H9 (cell line): ENCODE data around the gene CLECL1. TPM values are rescaled to one million over a fixed set of nuclear protein-coding genes. Genes with fewer than 3 reads are reported as not detected.

Source experiments
- DNase-seq: peaks from one replicate; pipeline ENCODE4 v3.0.0-alpha.2; 2017
- H2AFZ ChIP-seq: one replicate; pipeline ENCODE4 v1.6.1; 2013; ENCODE audit warnings: mild to moderate bottlenecking, low read length, control low read depth, moderate library complexity
- H2AK5ac ChIP-seq: 2 replicates; pipeline ENCODE4 v1.6.1; 2013; ENCODE audit warnings: low read length, control low read depth, mixed read lengths; ENCODE audit not compliant: insufficient read length
- H2BK120ac ChIP-seq: one replicate; pipeline ENCODE4 v1.6.1; 2013; ENCODE audit warnings: low read depth, mild to moderate bottlenecking, low read length, control low read depth, inconsistent platforms; ENCODE audit not compliant: poor library complexity, severe bottlenecking
- H2BK12ac ChIP-seq: 2 replicates; pipeline ENCODE4 v1.6.1; 2013; ENCODE audit warnings: low read length, control low read depth, mixed read lengths, low read depth; ENCODE audit not compliant: insufficient read length
- H2BK15ac ChIP-seq: 2 replicates; pipeline ENCODE4 v1.6.1; 2013; ENCODE audit warnings: low read depth, low read length, control low read depth
- H2BK20ac ChIP-seq: one replicate; pipeline ENCODE4 v1.6.1; 2013; ENCODE audit warnings: low read depth, mild to moderate bottlenecking, low read length, control low read depth, inconsistent platforms; ENCODE audit not compliant: poor library complexity, severe bottlenecking
- H2BK5ac ChIP-seq: 2 replicates; pipeline ENCODE4 v1.6.1; 2013; ENCODE audit warnings: low read length, control low read depth, mixed read lengths; ENCODE audit not compliant: insufficient read length
- H3K14ac ChIP-seq: 2 replicates; pipeline ENCODE4 v1.6.1; 2013; ENCODE audit warnings: low read length, control low read depth; ENCODE audit not compliant: insufficient read depth
- H3K18ac ChIP-seq: 2 replicates; pipeline ENCODE4 v1.6.1; 2013; ENCODE audit warnings: low read depth, mild to moderate bottlenecking, mixed read lengths, low read length, control low read depth; ENCODE audit not compliant: insufficient read length
- H3K23ac ChIP-seq: 2 replicates; pipeline ENCODE4 v1.6.1; 2013; ENCODE audit warnings: low read length, control low read depth, mixed read lengths, low read depth; ENCODE audit not compliant: insufficient read length
- H3K23me2 ChIP-seq: 2 replicates; pipeline ENCODE4 v1.6.1; 2013; ENCODE audit warnings: low read depth, mild to moderate bottlenecking, mixed read lengths, low read length, control low read depth; ENCODE audit not compliant: insufficient read length, poor library complexity, severe bottlenecking
- H3K27ac ChIP-seq: 2 replicates; pipeline ENCODE4 v1.5.1; 2013; ENCODE audit warnings: low read length, control low read depth, mixed read lengths, low read depth; ENCODE audit not compliant: insufficient read length
- H3K27me3 ChIP-seq: 2 replicates; pipeline ENCODE4 v1.6.1; 2013; ENCODE audit warnings: low read length, control low read depth, inconsistent platforms; ENCODE audit not compliant: insufficient read depth
- H3K4ac ChIP-seq: 2 replicates; pipeline ENCODE4 v1.6.1; 2013; ENCODE audit warnings: low read depth, mild to moderate bottlenecking, control low read depth, inconsistent platforms, low read length, moderate library complexity
- H3K4me1 ChIP-seq: 2 replicates; pipeline ENCODE4 v1.6.1; 2013; ENCODE audit warnings: low read length, control low read depth, inconsistent platforms; ENCODE audit not compliant: insufficient read depth
- H3K4me2 ChIP-seq: 2 replicates; pipeline ENCODE4 v1.6.1; 2013; ENCODE audit warnings: low read length, control low read depth, mixed read lengths; ENCODE audit not compliant: insufficient read length, insufficient read depth
- H3K56ac ChIP-seq: 2 replicates; pipeline ENCODE4 v1.6.1; 2013; ENCODE audit warnings: low read depth, mild to moderate bottlenecking, mixed read lengths, low read length, control low read depth; ENCODE audit not compliant: insufficient read length
- H3K79me1 ChIP-seq: 2 replicates; pipeline ENCODE4 v1.6.1; 2013; ENCODE audit warnings: low read depth, mild to moderate bottlenecking, moderate library complexity, low read length, control low read depth, inconsistent platforms; ENCODE audit not compliant: insufficient read depth, poor library complexity, severe bottlenecking
- H3K79me2 ChIP-seq: 2 replicates; pipeline ENCODE4 v1.6.1; 2013; ENCODE audit warnings: low read length, control low read depth, inconsistent platforms; ENCODE audit not compliant: insufficient read depth
- H3K9ac ChIP-seq: 2 replicates; pipeline ENCODE4 v1.6.1; 2013; ENCODE audit warnings: low read length, control low read depth, mixed read lengths; ENCODE audit not compliant: insufficient read length; ENCODE audit errors: extremely low read depth
- H3K9me3 ChIP-seq: one replicate; pipeline ENCODE4 v1.6.1; 2013; ENCODE audit warnings: low read depth, low read length, inconsistent platforms; ENCODE audit not compliant: control insufficient read depth
- H3T11ph ChIP-seq: one replicate; pipeline ENCODE4 v1.6.1; 2013; ENCODE audit warnings: mild to moderate bottlenecking, low read length, control low read depth, inconsistent platforms
- H4K20me1 ChIP-seq: one replicate; pipeline ENCODE4 v1.6.1; 2013; ENCODE audit not compliant: control insufficient read depth, insufficient read length, insufficient read depth
- H4K5ac ChIP-seq: 2 replicates; pipeline ENCODE4 v1.6.1; 2013; ENCODE audit warnings: low read depth, mild to moderate bottlenecking, mixed read lengths, low read length, control low read depth; ENCODE audit not compliant: insufficient read length
- H4K8ac ChIP-seq: replicated peaks from 2 replicates; pipeline ENCODE4 v1.6.1; 2013; ENCODE audit warnings: low read length, control low read depth, mixed read lengths, low read depth; ENCODE audit not compliant: insufficient read length
- H4K91ac ChIP-seq: 2 replicates; pipeline ENCODE4 v1.6.1; 2013; ENCODE audit warnings: low read depth, mild to moderate bottlenecking, moderate library complexity, mixed read lengths, low read length, control low read depth; ENCODE audit not compliant: insufficient read length
- H3K27ac Mint-ChIP-seq, 3 experiments: 2 replicates in 2 of 3; 3 replicates in 1 of 3; pipeline ENCODE4 v1.8.0; 2020 to 2021; ENCODE audit warnings: mixed read lengths in 3 of 3, mild to moderate bottlenecking in 1 of 3, moderate library complexity in 1 of 3
- H3K27me3 Mint-ChIP-seq: 2 replicates; pipeline ENCODE4 v1.8.0; 2021; ENCODE audit warnings: low read depth, mild to moderate bottlenecking, moderate library complexity, mixed read lengths
- H3K36me3 Mint-ChIP-seq, 3 experiments: 2 replicates in 2 of 3; 3 replicates in 1 of 3; pipeline ENCODE4 v1.8.0; 2020 to 2021; ENCODE audit warnings: low read depth in 3 of 3, mixed read lengths in 3 of 3; ENCODE audit not compliant: insufficient read depth in 1 of 3
- H3K4me1 Mint-ChIP-seq, 2 experiments: 2 replicates each; pipeline ENCODE4 v1.8.0; 2020; ENCODE audit warnings: mixed read lengths in 2 of 2
- H3K4me3 Mint-ChIP-seq, 2 experiments: 2 replicates in 1 of 2; 3 replicates in 1 of 2; pipeline ENCODE4 v1.8.0; 2020 to 2021; ENCODE audit warnings: mild to moderate bottlenecking in 2 of 2, mixed read lengths in 2 of 2, moderate library complexity in 1 of 2
- H3K9me3 Mint-ChIP-seq, 2 experiments: 2 replicates in 1 of 2; 3 replicates in 1 of 2; pipeline ENCODE4 v1.8.0; 2020; ENCODE audit warnings: mild to moderate bottlenecking in 2 of 2, mixed read lengths in 2 of 2, moderate library complexity in 1 of 2
- WGBS: extraction: QIAGEN DNeasy Blood & Tissue Kit; methylation state at CpG from one replicate; pipeline ENCODE4 v1.1.7; 2013; ENCODE audit warnings: missing lambda C conversion rate, low lambda C conversion rate, mixed read lengths; ENCODE audit not compliant: insufficient read length; ENCODE audit errors: extremely low coverage; 5-methylcytosine and 5-hydroxymethylcytosine counted together
- total RNA-seq: library from RNA; stranded (reverse); gene quantifications from 2 replicates; pipeline ENCODE4 v1.2.1, GENCODE V29; 2021
- TF ChIP-seq, protein P1 (sequence below): fragments of 200-600 bp; sonication (generic); conservative IDR thresholded peaks from 3 replicates; pipeline ENCODE4 v1.8.0; 2021; ENCODE audit warnings: antibody characterized with exemption, mild to moderate bottlenecking

The CLECL1 gene
- total RNA-seq, 1 experiment from 2014 or later: not detected

DNA sequence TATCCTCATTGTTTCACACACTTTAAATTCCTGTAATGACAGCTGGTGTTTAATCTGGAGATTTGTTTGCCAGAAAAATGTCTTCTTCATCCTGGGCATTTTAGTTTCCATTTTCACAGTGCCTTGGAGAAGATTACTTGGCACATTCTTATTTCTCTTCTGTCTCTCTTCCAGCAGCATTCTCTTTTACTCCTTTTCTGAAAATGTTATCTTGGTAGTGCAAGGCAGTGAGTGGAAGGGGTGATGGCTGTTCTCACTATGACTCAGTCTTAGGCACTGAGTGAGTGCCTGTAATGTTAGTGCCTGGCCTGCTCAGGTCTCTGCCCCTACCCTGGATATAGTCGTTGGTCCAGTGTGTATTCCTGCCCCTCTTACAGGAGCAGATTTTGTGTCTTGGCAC lies 13.1 kb downstream of the CLECL1 start:
- Histone ChIP-seq H3K9ac (no peak overlapping the region), H3K79me2 (no peaks in the 10 kb centered on the region), H2BK5ac (no peak overlapping the region), H2AK5ac (no peak overlapping the region), H3K4me1 (no peaks in the 10 kb centered on the region), H3K9me3 (no peaks in the 10 kb centered on the region), H3K14ac (no peak overlapping the region), H2BK12ac (no peak overlapping the region), H3K4ac (no peak overlapping the region), H3K4me2 (no peak overlapping the region), H2BK15ac (no peak overlapping the region), H2BK20ac (no peak overlapping the region), H2BK120ac (no peak overlapping the region), H3K27me3 (no peaks in the 10 kb centered on the region), H4K91ac (no peak overlapping the region), H3K23me2 (no peaks in the 10 kb centered on the region), H3K18ac (no peak overlapping the region), H3K23ac (no peak overlapping the region), H3K27ac (no peak overlapping the region), H2AFZ (no peak overlapping the region), H4K8ac (no peak overlapping the region), H3K79me1 (no peaks in the 10 kb centered on the region), H3T11ph (no peak overlapping the region), H3K56ac (no peak overlapping the region), H4K20me1 (no peaks in the 10 kb centered on the region), H4K5ac (no peak overlapping the region)
- H3K27ac Mint-ChIP-seq: no peak overlapping the region
- TF ChIP-seq, protein P1, sequence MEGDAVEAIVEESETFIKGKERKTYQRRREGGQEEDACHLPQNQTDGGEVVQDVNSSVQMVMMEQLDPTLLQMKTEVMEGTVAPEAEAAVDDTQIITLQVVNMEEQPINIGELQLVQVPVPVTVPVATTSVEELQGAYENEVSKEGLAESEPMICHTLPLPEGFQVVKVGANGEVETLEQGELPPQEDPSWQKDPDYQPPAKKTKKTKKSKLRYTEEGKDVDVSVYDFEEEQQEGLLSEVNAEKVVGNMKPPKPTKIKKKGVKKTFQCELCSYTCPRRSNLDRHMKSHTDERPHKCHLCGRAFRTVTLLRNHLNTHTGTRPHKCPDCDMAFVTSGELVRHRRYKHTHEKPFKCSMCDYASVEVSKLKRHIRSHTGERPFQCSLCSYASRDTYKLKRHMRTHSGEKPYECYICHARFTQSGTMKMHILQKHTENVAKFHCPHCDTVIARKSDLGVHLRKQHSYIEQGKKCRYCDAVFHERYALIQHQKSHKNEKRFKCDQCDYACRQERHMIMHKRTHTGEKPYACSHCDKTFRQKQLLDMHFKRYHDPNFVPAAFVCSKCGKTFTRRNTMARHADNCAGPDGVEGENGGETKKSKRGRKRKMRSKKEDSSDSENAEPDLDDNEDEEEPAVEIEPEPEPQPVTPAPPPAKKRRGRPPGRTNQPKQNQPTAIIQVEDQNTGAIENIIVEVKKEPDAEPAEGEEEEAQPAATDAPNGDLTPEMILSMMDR: no peak
- no peak overlapping the region for H3K4me3 Mint-ChIP-seq
- H3K36me3 Mint-ChIP-seq: no peaks in the 10 kb centered on the region
- no peaks in the 10 kb centered on the region for H3K4me1 Mint-ChIP-seq
- H3K9me3 Mint-ChIP-seq: no peaks in the 10 kb centered on the region
- no peak for DNase-seq
- H3K27me3 Mint-ChIP-seq: no peaks in the 10 kb centered on the region
- no CpG with 5 or more reads among the region's 1 CpG for WGBS
